HT1080 (cell line): ENCODE data around the gene PRM1. TPM values are rescaled to one million over a fixed set of nuclear protein-coding genes. Genes with fewer than 3 reads are reported as not detected.
A peak's percentile ranks its signal among the peaks of the same experiment; 100 is the strongest.
"Not testable (repeated sequence)": the region's sequence is repeated elsewhere in the genome, so short reads cannot be mapped to it uniquely, and the experiment has no call there.

Experiments
- DNase-seq: peaks from one replicate; pipeline ENCODE4 v3.0.0-alpha.2; 2015; ENCODE audit warnings: low read depth
- total RNA-seq: library from RNA; depleted of rRNA; stranded (reverse); fragments of >200 nt; shearing (Covaris generic); gene quantifications from 2 replicates; pipeline ENCODE4 v1.2.3, GENCODE V29; 2014

PRM1 gene
- total RNA-seq, 1 experiment from 2014 or later: not detected

- no peak for DNase-seq
These were observed 17.2 kb upstream of the PRM1 start for GRCh38 chr16:11298143-11298900.

GRCh38 chr16:11297492-11298142, 16.5 kb upstream of the PRM1 start:
- DNase-seq: peak; percentile 47

DNA sequence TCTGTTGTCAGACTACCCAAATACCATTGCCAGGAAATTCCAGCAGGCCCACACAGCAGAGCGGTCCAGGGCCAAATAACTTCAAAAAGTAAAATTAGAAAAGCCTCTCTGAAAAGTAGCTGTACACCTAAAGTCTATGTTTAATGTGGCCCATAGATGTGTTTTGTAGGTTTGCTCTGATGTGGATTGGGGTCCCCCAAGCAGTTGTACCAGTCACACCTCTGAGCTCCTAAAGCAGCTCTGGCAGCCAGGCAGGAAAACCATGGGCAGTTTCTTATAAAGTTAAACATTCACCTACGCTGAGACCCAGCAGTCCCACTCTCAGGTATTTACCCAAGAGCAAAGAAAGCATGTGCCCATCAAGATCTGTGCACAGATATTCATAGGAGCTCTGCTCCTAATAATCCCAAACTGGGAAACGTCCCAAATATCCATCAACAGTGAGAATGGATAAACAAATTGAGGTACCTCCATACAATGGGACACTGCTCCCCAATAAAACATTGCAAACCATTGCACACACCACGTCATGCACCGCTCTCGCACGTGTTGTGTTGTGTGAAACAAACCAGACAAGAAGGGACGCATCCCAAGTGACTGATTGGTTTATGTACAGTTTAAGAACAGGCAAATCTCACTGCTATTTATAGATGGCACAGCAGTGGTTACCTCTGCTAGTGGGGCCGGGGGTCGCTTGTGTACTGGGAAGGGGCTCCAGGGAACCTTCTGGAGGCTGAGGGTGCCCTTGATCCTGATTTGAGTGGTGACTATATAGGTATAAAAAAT, 15.8 kb upstream of the PRM1 start:
- no peak for DNase-seq

DNA sequence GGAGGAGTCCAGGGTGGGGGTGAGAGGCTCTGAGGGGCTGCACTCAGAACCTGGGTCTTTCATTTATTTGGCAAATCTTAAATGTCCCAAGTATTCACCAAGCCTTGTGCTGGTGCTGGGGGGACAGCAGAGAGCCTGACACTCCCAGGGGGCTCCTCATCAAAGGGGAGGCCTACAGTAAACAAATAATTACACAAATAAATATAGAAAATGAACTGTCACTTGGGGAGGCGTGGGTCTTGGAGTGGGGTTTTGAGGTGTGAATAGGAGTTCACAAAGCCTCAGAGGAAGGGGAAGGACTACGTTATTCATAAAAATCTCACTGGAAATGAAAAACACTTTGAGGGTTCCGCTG, 15.2 kb upstream of the PRM1 start:
- no peak for DNase-seq

DNA sequence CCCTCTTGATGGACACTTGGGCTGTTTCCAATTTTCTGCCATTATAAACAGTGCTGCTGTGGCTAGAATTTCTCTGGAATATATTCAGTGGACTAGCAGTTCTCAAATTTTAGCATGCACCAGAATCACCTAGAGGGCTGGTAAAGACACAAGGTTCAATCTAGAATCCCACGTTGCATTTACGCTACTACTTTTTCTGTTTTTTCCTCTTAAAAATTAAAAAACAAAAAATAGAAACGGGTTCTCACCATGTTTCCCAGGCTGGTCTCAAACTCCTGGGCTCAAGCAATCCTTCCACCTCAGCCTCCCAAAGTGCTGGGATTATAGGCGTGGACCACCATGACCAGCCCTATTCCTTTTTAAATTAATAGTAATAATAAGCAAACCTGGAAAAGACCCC, 14.5 kb upstream of the PRM1 start:
- DNase-seq: no peak

GRCh38 chr16:11292076-11292748, 11.1 kb upstream of the PRM1 start:
- no peak for DNase-seq

- no peak for DNase-seq
These were observed 10.1 kb upstream of the PRM1 start for GRCh38 chr16:11291091-11291703.

- DNase-seq: no peak
These were observed 9.2 kb upstream of the PRM1 start for GRCh38 chr16:11290102-11290893.

DNA sequence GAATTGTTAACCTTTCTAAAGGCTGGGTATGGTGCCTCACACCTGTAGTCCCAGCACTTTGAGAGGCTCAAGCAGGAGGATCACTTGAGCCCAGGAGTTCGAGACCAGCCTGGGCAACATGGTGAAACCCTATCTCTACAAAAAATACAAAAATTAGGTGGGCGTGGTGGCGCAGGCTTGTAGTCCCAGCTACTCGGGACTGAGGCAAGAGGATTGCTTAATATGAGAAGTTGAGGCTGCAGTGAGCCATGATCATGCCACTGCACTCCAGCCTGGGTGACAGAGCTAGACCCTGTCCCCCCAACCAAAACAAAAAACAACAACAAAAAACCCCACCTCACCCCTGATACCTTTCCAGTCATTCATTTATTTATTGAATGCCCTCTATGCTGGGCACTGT, 8.6 kb upstream of the PRM1 start:
- not testable (repeated sequence) for DNase-seq

DNA sequence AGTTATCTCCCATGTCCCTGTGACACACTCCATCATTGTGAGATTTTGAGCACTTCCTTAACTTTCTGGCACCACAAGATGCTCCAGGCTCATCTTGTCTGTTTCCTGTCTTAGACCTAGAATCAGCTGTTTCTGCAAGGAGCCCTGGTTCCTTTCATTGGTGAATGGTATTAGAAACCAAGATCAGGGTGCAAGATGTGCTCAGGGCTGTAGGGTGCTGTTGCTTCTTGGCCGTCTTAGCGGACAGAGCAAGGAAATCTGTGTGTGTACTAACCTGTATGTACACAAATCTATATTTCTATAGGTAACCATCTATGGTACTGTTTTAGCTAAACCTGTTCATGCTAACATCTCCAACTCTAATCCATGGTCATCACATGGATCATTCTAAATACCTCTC, 8.1 kb upstream of the PRM1 start:
- DNase-seq: no peak

DNA sequence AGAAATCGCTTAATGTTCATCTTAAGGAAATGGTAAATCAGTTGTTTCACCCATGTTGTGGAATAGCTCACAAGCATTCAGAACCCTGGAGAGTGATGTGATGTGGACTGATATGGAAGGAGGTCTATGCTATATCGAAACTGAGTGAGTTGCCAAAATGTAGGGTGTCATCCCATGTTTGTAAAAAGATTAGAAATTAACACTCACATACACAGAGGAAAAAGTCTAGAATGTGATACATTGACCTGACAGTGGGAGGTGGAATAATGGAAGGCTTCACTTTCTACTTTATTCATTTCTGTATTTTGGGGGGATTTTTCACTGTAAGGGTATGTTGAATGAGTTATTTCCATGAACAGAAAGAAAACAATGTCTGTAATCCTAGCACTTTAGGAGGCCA, 4.7 kb upstream of the PRM1 start:
- no peak for DNase-seq

DNA sequence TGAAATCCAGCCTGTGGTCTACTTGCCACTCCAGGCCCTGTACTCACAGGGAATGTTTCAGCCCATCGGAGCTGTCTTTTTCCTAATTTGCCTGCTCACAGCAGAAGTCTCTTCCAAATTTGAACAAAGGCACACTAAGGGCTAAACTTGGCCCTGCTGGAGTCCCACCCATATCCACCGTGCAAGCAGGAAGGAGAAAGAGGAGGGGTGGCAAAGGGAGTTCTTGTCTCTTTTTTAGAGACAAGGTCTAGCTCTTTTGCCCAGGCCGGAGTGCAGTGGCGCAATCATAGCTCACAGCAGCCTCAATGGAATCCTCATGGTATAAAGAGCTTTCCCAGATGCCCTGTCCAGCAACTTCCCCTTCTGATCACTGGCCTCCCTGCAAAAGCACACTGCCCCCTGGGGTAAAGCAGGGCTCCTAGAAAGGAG, 2.7 kb upstream of the PRM1 start:
- DNase-seq: no peak

DNA sequence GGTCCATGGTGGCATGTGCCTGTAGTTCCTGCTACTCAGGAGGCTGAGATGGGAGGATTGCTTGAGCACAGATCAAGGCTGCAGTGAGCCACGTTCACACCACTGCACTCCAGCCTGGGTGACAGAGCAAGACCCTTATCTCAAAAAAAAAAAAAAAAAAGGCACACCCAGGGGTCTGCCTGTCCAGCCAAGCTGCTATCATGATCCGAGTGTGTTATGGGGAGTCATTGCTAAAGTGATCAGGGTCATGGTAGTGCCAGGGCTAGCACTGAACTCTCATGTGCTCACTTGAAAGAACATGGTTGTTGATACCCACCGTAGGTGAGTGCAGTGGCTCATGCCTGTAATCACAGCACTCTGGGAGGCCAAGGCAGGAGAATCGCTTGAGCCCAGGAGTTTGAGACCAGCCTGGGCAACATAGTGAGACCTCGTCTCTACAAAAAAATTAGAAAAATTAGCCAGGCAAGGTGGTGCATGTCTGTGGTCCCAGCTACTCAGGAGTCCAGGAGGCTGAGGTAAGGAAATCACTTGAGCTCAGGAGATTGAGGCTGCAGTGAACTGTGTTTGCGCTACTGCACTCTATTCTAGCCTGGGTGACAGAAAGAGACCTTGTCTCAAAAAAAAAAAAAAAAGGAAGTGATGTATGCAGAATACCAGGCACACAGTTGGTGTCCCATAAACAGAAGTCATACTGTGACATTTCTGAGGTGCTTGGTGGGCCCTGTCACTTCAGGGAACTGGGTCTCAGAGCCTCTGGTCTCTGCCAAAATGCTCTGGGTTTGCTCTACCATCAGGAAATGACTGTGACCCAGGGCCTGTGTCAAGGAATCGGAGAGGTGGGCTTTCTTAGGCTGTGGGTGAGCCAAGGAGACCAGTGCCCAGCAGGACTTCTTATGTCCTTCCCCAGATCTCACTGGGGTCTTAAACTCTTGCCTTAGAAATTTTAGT, 2.2 kb downstream of the PRM1 start:
- no peak for DNase-seq

GRCh38 chr16:11277607-11278337, 3.4 kb downstream of the PRM1 start:
- DNase-seq: no peak

DNA sequence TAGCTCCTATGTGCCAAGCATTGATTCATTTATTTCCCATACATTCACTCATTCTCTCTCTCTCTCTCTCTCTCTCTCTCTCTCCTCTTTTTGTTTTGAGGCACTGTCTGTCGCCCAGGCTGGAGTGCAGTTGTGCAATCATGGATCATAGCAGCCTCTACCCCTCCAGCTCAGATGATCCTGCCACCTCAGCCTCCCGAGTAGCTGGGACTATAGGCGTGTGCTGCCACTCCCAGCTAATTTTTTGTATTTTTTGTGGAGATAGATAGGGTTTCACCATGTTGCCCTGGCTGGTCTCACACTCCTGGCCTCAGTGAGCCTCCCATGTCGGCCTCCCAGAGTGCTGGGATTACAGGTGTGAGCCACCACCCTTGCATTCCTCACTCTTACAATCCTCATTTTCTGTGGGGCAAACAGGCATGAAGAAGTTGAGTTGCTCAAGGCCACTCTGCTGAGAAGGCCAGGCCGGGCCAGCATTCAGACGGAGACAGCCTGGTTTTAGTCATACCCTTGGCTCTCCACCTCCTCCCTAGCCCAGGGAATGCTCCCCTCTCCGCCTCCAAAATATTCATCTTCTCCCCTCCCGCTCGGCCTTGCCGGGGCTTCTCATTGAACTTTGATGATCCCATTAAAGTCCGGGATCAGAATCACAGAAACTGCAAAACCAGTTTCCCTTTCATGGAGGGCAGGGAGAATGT, 4.1 kb downstream of the PRM1 start:
- DNase-seq: no peak

DNA sequence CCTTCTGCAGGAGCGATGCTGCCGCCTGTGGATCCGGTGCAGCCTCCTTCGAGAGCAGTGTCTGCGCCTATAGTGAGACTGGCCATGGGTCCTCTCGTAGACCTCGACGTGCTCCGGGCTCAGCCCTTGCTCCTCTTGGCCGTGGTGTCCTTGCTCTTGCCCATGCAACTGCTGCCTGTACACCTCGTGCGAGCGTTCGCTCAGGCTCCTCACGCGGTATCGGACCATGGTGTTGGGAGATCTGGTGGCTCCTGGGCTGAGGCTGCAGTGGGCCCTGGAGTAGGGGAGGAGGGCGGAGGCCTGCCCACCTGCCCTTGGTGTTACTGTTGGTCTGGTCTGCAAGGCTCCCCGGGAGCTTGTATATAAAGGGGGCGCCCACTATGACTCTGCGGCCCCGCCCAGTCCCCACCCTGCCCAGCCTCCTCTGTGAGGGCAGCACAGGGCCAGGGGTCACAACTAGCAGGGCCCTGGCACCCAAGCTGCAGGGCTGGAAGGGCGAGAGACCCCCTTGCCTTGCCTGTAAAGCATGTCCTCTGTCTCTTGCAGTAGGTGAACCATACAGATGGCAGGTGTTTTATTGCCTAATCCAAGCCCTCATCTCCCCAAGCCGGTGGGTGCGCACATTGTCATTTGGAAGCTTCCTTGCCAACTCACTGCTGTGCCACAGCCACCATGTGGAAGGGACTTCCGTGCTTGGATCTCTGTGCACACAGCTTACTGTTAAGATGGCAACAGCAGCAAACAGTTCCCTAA, 4.8 kb downstream of the PRM1 start, which contains the start of gene PRM2:
Gene PRM2 (minus strand): TSS at position 338 of the 753 bp plus-strand sequence. CDS start 110 bp downstream, at position 228.
- no peak for DNase-seq

GRCh38 chr16:11274964-11275363, 6.2 kb downstream of the PRM1 start:
- DNase-seq: no peak
